ENCODE results near the gene CREBZF. TPM values are rescaled to one million over a fixed set of nuclear protein-coding genes. Genes with fewer than 3 reads are reported as not detected.

Gene CREBZF
- polyA plus RNA-seq, 1 donor (not counting 4 experiments of a cell fraction or from before 2014, with no cell fraction given): 23.8 TPM

GRCh38 chr11:85643191-85643614, 21.7 kb downstream of the CREBZF start:
- FAIRE-seq (no peak), DNase-seq (ENCODE audit: low read depth, low spot score) (no peak)
- Histone ChIP-seq H3K27ac (ENCODE audit: control insufficient read depth, insufficient read depth, low read length) (no peak overlapping the region), H3K4me1 (ENCODE audit: control insufficient read depth, extremely low read depth, insufficient read depth, low read length) (no peaks in the 10 kb centered on the region), H3K27me3 (ENCODE audit: control insufficient read depth, extremely low read depth, insufficient read depth, low read length) (no peaks in the 10 kb centered on the region), H3K4me3 (ENCODE audit: control insufficient read depth in 2 of 3, extremely low read depth in 1 of 3, insufficient read depth in 2 of 3, low read depth in 1 of 3, low read length in 3 of 3) (no peak overlapping the region), H4K20me1 (ENCODE audit: control insufficient read depth, extremely low read depth, insufficient read depth, low read length) (no peaks in the 10 kb centered on the region), H3K9me3 (ENCODE audit: control insufficient read depth, low read depth, low read length) (no peaks in the 10 kb centered on the region), H3K9me1 (ENCODE audit: control insufficient read depth, extremely low read depth, insufficient read depth, low read length) (no peaks in the 10 kb centered on the region), H2AFZ (ENCODE audit: control insufficient read depth, low read length) (no peak overlapping the region), H3K79me2 (ENCODE audit: control insufficient read depth, insufficient read depth, low read length) (peaks cover 4% of the 10 kb centered on the region), H3K9ac (ENCODE audit: control insufficient read depth, extremely low read depth, insufficient read depth, low read length) (no peak overlapping the region), H3K4me2 (ENCODE audit: control insufficient read depth, extremely low read depth, insufficient read depth, low read depth, low read length) (no peak overlapping the region), H3K36me3 (ENCODE audit: control insufficient read depth in 2 of 2, extremely low read depth in 1 of 2, insufficient read depth in 2 of 2, low read length in 2 of 2) (no peaks in the 10 kb centered on the region)
- no peak for TF ChIP-seq EZH2 (IDR thresholded peaks at IDR 0.05; ENCODE audit: low read length)
- no peak for TF ChIP-seq CTCF (optimal IDR thresholded peaks at IDR 0.05 in 1 of 3, IDR thresholded peaks at IDR 0.05 in 1 of 3, conservative IDR thresholded peaks at IDR 0.05 in 1 of 3; ENCODE audit: extremely low read depth in 1 of 3, insufficient read depth in 2 of 3, low read length in 3 of 3)
- dilution Hi-C loops (cut with MboI; ENCODE audit: extremely low pct_ligation_motif_present, low sequenced_read_pairs): no loop called here

- Histone ChIP-seq H3K4me1 (ENCODE audit: control insufficient read depth, extremely low read depth, insufficient read depth, low read length) (peaks cover 6% of the 10 kb centered on the region), H3K9me1 (ENCODE audit: control insufficient read depth, extremely low read depth, insufficient read depth, low read length) (no peaks in the 10 kb centered on the region), H3K4me2 (ENCODE audit: control insufficient read depth, extremely low read depth, insufficient read depth, low read depth, low read length) (no peak overlapping the region), H3K9me3 (ENCODE audit: control insufficient read depth, low read depth, low read length) (no peaks in the 10 kb centered on the region), H2AFZ (ENCODE audit: control insufficient read depth, low read length) (no peak overlapping the region), H3K27ac (ENCODE audit: control insufficient read depth, insufficient read depth, low read length) (no peak overlapping the region), H3K79me2 (ENCODE audit: control insufficient read depth, insufficient read depth, low read length) (peaks cover 22% of the 10 kb centered on the region), H3K27me3 (ENCODE audit: control insufficient read depth, extremely low read depth, insufficient read depth, low read length) (no peaks in the 10 kb centered on the region), H3K36me3 (ENCODE audit: control insufficient read depth in 2 of 2, extremely low read depth in 1 of 2, insufficient read depth in 2 of 2, low read length in 2 of 2) (peaks cover 5 to 8% of the 10 kb centered on the region in 2 experiments), H3K4me3 (ENCODE audit: control insufficient read depth in 2 of 3, extremely low read depth in 1 of 3, insufficient read depth in 2 of 3, low read depth in 1 of 3, low read length in 3 of 3) (no peak overlapping the region), H3K9ac (ENCODE audit: control insufficient read depth, extremely low read depth, insufficient read depth, low read length) (no peak overlapping the region), H4K20me1 (ENCODE audit: control insufficient read depth, extremely low read depth, insufficient read depth, low read length) (no peaks in the 10 kb centered on the region)
- TF ChIP-seq CTCF (optimal IDR thresholded peaks at IDR 0.05 in 1 of 3, IDR thresholded peaks at IDR 0.05 in 1 of 3, conservative IDR thresholded peaks at IDR 0.05 in 1 of 3; ENCODE audit: extremely low read depth in 1 of 3, insufficient read depth in 2 of 3, low read length in 3 of 3): no peak
- no peak for TF ChIP-seq EZH2 (IDR thresholded peaks at IDR 0.05; ENCODE audit: low read length)
- DNase-seq (ENCODE audit: low read depth, low spot score): no peak
- no peak for FAIRE-seq
- dilution Hi-C loops (cut with MboI; ENCODE audit: extremely low pct_ligation_motif_present, low sequenced_read_pairs): no loop called here
These were observed 30.2 kb downstream of the CREBZF start for GRCh38 chr11:85634747-85635146.
